UCSD-AML1 (cell line): ENCODE measurements around the gene KIF26B.
"Not testable (repeated sequence)": the region's sequence is repeated elsewhere in the genome, so short reads cannot be mapped to it uniquely, and the experiment has no call there.

Source experiments
- DNase-seq: peaks from one replicate; lab custom pipeline; 2025; ENCODE audit not compliant: unreplicated experiment; lab: John Stamatoyannopoulos, UW

Gene KIF26B

DNA sequence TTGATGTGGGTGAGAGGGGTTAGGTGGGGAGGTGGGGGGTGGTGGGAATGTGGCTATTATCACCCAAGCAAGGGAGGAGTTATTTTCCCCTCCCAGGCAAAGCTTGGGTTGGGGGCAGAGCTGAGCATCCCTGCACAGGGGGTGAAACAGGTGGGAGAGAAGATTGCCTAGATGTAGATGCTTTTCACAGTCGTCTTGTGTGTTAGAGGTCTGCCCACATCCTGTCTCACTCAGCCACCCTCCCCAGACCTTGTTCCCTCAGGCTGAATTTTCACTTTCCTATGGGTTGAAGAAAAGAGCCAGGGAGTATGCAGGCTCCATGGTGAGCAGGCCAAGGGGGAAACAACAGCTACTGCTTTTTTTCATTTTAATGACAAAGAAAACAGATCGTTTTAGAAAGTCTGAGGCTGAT is 223.5 kb downstream of the KIF26B start:
- no peak for DNase-seq

DNA sequence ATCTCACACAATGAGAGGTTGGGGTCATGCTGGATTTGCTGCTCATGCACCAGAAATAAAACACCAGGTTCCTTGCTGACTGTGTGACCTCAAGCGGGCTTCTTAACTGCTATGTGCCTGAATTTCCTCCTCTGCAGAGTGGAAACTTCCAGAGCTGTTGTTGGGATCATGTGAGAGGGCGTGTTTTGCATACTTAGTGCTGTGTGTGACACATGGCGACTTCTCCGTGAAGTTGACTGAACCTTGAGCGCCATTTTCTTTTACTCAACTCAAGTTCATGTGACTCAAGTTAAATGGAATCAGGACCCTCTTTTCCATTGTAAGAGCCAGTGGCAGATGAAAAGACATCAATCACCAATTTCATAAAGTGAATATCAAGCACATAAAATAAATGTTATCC is 224.0 kb downstream of the KIF26B start:
- no peak for DNase-seq

- no peak for DNase-seq
Observed at GRCh38 chr1:245380790-245381535, 226.2 kb downstream of the KIF26B start.

DNA sequence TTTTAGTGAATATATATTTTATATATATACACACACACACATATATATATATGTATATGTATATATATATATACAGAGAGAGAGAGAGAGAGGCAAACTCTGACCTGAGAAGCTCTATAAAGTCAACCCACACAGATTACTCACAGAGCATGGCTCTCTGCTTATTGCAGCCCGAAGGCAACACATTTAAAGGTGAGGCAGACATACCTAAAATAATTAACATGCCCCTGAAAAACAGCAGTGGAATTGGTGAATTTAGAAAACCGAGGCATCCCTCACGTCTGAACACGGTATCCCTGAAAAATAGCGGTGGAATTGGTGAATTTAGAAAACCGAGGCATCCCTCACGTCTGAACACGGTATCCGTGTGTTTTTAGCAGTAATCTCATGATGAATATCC is 228.2 kb downstream of the KIF26B start:
- DNase-seq: no peak

- DNase-seq: no peak
Observed at GRCh38 chr1:245383396-245384330, 228.9 kb downstream of the KIF26B start.

- no peak for DNase-seq
Observed at GRCh38 chr1:245386297-245386971, 231.6 kb downstream of the KIF26B start.

- no peak for DNase-seq
Observed at GRCh38 chr1:245388687-245389086, 233.9 kb downstream of the KIF26B start.

DNA sequence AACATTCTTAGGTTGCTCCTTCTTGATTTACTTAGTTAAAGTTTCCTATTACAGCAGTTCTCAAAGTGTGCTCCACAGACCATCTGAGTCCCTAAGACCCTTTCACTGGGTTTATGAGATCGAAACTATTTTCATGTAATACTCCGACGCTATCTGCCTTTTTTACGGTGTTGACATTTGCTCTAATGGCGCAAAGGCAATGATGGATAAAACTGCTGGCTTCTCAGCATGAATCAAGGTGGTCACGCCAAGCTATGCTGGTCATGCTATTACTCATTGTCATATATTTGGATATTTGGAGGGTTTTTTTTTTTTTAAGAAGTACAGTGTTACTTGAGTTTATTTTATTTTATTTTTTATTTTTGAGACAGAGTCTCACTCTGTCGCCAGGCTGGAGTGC is 235.1 kb downstream of the KIF26B start:
- no peak for DNase-seq

DNA sequence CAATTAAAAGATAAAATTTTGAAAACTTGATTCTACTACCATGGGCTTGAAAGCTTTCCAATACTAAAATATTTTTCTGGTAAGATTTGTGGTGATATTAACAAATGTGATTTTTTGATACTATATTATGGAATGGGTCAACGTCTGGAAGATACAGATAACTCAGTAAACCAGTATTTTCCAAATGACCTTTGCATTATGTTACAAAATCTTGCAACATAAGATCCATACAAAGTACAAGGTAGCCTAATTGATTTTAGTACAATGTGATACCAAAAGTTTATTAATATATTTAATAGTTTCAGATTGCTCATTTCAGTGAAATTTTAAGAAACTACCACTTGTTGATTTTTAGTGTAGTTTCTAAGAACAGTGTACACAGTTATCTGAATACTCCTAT is 236.2 kb downstream of the KIF26B start:
- no peak for DNase-seq

GRCh38 chr1:245393694-245394093 is 238.9 kb downstream of the KIF26B start:
- DNase-seq: no peak

DNA sequence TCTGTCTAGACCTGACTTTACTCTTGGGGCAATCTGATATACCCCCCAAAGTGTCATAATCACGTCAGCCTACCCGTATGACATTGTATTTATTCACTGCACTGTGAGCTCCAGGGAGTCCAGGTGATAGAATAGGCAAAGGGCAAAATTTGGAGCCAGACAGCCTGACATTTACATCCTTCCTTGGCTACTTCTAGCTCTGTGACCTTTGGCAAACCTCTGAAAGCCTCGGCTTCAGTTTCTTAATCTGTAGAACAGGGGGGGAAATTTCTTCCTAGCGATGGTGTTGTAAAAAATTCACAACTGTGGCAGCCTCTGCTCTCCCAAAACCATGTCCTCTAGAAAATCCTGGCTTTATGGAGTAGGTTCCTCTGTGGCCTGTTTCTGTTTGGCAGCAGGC is 240.9 kb downstream of the KIF26B start:
- no peak for DNase-seq

GRCh38 chr1:245396615-245397014 is 241.8 kb downstream of the KIF26B start:
- no peak for DNase-seq

DNA sequence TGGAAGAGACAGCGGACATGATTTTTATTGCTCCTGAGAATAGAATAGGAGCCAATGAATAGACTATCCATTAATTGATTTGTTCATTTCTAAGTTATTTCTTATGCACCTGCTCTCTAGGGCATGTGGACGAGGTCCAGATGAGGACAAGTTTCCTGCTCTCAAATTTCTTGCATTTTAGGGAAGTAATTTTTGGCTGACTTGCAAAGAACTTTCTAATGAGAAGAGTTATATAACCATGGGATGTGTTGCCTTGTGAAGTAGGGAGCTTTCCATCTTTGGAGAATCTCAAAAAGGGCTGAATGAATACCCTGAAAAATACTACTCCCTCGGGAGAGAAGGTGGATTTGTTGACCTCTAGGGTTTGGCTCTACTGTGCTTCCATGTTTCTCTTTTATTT is 243.0 kb downstream of the KIF26B start:
- no peak for DNase-seq

- DNase-seq: no peak
Observed at GRCh38 chr1:245398180-245398579, 243.4 kb downstream of the KIF26B start.

GRCh38 chr1:245401881-245402587 is 247.2 kb downstream of the KIF26B start:
- no peak for DNase-seq

DNA sequence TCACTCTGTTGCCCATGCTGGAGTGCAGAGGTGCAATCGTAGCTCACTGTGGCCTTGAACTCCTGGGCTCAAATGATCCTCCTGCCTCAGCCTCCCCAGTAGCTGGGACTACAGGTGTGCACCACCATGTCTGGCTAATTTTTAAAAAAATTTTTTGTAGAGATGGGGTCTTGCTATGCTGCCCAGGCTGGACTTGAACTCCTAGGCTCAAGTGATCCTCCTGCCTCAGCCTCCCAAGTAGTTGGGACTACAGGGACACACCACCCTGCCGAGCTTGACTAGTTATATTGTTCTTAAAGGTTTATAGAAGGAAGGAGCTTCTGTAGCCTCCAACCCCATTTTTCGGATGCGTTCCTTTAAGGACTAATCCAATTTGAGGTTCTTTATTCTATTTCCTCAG is 248.2 kb downstream of the KIF26B start:
- not testable (repeated sequence) for DNase-seq

- DNase-seq: no peak
Observed at GRCh38 chr1:245404527-245404926, 249.7 kb downstream of the KIF26B start.

- DNase-seq: no peak
Observed at GRCh38 chr1:245404952-245405351, 250.2 kb downstream of the KIF26B start.

GRCh38 chr1:245406426-245406825 is 251.6 kb downstream of the KIF26B start:
- no peak for DNase-seq

GRCh38 chr1:245407983-245408382 is 253.2 kb downstream of the KIF26B start:
- no peak for DNase-seq
